B cell (primary cell): Measurements from ENCODE around the gene TMEM238. TPM values are rescaled to one million over a fixed set of nuclear protein-coding genes. Genes with fewer than 3 reads are reported as not detected.

Experiments used
- ATAC-seq: fragments of 200-7000 bp; cut with Tn5 transposase; one replicate; pipeline ENCODE4 v1.10.0; 2021; ENCODE audit warnings: low read depth, mild to moderate bottlenecking, moderate number of reproducible peaks, moderate library complexity
- CTCF ChIA-PET: fragments of 350-600 bp; sonication (Branson Sonifier 250); formaldehyde crosslinking; loops from one replicate; lab custom pipeline; 2021; ENCODE audit warnings: antibody characterized with exemption, inconsistent platforms; lab: Charles Lee
- POLR2A ChIA-PET: fragments of 350-600 bp; sonication (Branson Sonifier 250); formaldehyde crosslinking; loops from one replicate; lab custom pipeline; 2021; ENCODE audit warnings: antibody characterized with exemption; lab: Charles Lee
- DNase-seq: peaks from one replicate; pipeline ENCODE4 v3.0.0; 2013
- H2AFZ ChIP-seq: 2 replicates; pipeline ENCODE4 v1.6.1; 2012; ENCODE audit warnings: mild to moderate bottlenecking, low read depth, low read length; ENCODE audit not compliant: insufficient read depth, poor library complexity, severe bottlenecking
- H3K27ac ChIP-seq, 2 donors: 1 replicate in 1 of 2; 2 replicates in 1 of 2; pipeline ENCODE4 v1.5.1; 2012 to 2013; ENCODE audit warnings: low read length in 2 of 2, mild to moderate bottlenecking in 2 of 2, moderate library complexity in 1 of 2
- H3K27me3 ChIP-seq, 4 experiments: fragments of 200-600 bp in 1 of 4; sonication (generic) in 1 of 4; replicated peaks in 1 of 4; 1 replicate in 2 of 4; 2 replicates in 2 of 4; pipeline versions ENCODE4 v1.6.1 to v1.7.0; 2013 to 2016; ENCODE audit warnings: low read length in 3 of 4, mild to moderate bottlenecking in 2 of 4, mixed read lengths in 1 of 4, moderate library complexity in 1 of 4; ENCODE audit not compliant: insufficient read depth in 4 of 4, control insufficient read depth in 3 of 4; ENCODE audit errors: control extremely low read depth in 1 of 4
- H3K36me3 ChIP-seq, 2 experiments: replicated peaks in 1 of 2; 1 replicate in 1 of 2; 2 replicates in 1 of 2; pipeline versions ENCODE4 v1.6.1 to v1.7.1; 2013; ENCODE audit warnings: low read length in 1 of 2; ENCODE audit not compliant: insufficient read depth in 2 of 2, control insufficient read depth in 1 of 2; ENCODE audit errors: control extremely low read depth in 1 of 2, extremely low read depth in 1 of 2
- H3K4me1 ChIP-seq, 2 donors: fragments of 200-600 bp in 1 of 2; sonication (generic) in 1 of 2; 1 replicate in 1 of 2; 2 replicates in 1 of 2; pipeline versions ENCODE4 v1.5.1 to v1.6.1; 2013 to 2017; ENCODE audit warnings: low read length in 2 of 2; ENCODE audit not compliant: control insufficient read depth in 2 of 2, insufficient read depth in 2 of 2
- H3K4me2 ChIP-seq: replicated peaks from 2 replicates; pipeline ENCODE3; 2012; ENCODE audit warnings: mild to moderate bottlenecking, low read depth, low read length; ENCODE audit not compliant: poor library complexity, severe bottlenecking
- H3K4me3 ChIP-seq, 5 experiments: fragments of 200-600 bp in 1 of 5; sonication (generic) in 1 of 5; 1 replicate in 3 of 5; 2 replicates in 2 of 5; pipeline versions ENCODE4 v1.5.1 to v1.7.0; 2011 to 2016; ENCODE audit warnings: low read length in 4 of 5, mild to moderate bottlenecking in 4 of 5, low read depth in 2 of 5, control low read depth in 1 of 5, moderate library complexity in 1 of 5; ENCODE audit not compliant: insufficient read depth in 1 of 5; ENCODE audit errors: control extremely low read depth in 1 of 5, extremely low read depth in 1 of 5
- H3K79me2 ChIP-seq: fragments of 200-600 bp; sonication (generic); one replicate; pipeline ENCODE4 v1.6.0; 2016; ENCODE audit warnings: low read length; ENCODE audit not compliant: control insufficient read depth, insufficient read depth
- H3K9ac ChIP-seq: fragments of 200-600 bp; sonication (generic); 2 replicates; pipeline ENCODE4 v1.6.1; 2017; ENCODE audit warnings: mild to moderate bottlenecking, low read length, moderate library complexity
- H3K9me3 ChIP-seq, 3 donors: one replicate each; pipeline versions ENCODE4 v1.6.1 to v1.7.1; 2013; ENCODE audit warnings: low read length in 2 of 3; ENCODE audit not compliant: control insufficient read depth in 2 of 3, insufficient read depth in 1 of 3; ENCODE audit errors: control extremely low read depth in 1 of 3
- H4K20me1 ChIP-seq: 2 replicates; pipeline ENCODE4 v1.6.0; 2012; ENCODE audit warnings: mild to moderate bottlenecking, low read length; ENCODE audit not compliant: insufficient read depth, control insufficient read depth, poor library complexity, severe bottlenecking
- H3K27ac Mint-ChIP-seq: one replicate; pipeline ENCODE4 v1.8.0; 2021; ENCODE audit warnings: mixed read lengths
- H3K27me3 Mint-ChIP-seq: one replicate; pipeline ENCODE4 v1.8.0; 2021; ENCODE audit warnings: mixed read lengths
- H3K4me1 Mint-ChIP-seq: one replicate; pipeline ENCODE4 v1.8.0; 2021; ENCODE audit warnings: mixed read lengths
- H3K4me3 Mint-ChIP-seq: one replicate; pipeline ENCODE4 v1.8.0; 2021; ENCODE audit warnings: mixed read lengths
- H3K9me3 Mint-ChIP-seq: one replicate; pipeline ENCODE4 v1.8.0; 2022; ENCODE audit warnings: mixed read lengths; ENCODE audit not compliant: insufficient read depth
- EZH2 ChIP-seq: IDR thresholded peaks from 2 replicates; pipeline ENCODE4 v1.6.1; 2012; ENCODE audit warnings: borderline replicate concordance, low read depth, mild to moderate bottlenecking, moderate library complexity, low read length; ENCODE audit not compliant: insufficient read depth, poor library complexity, severe bottlenecking
- WGBS: methylation state at CpG from one replicate; pipeline ENCODE4 v1.1.5; 2013; ENCODE audit warnings: missing lambda C conversion rate; ENCODE audit not compliant: insufficient coverage; 5-methylcytosine and 5-hydroxymethylcytosine counted together
- intact Hi-C: fragments of 100-400 bp; cut with micrococcal nuclease; formaldehyde crosslinking; loops from one replicate; pipeline ENCODE4 v1.10.0; 2022
- polyA plus RNA-seq: library from polyadenylated mRNA; depleted of rRNA; stranded (reverse); fragments of >200 nt; gene quantifications from 2 replicates; pipeline ENCODE4 v1.2.3, GENCODE V29; 2012
- total RNA-seq, 2 donors: library from RNA; stranded (reverse); fragments of 120-200 nt in 1 of 2; gene quantifications; 1 replicate in 1 of 2; 2 replicates in 1 of 2; pipeline versions ENCODE4 v1.2.3 to v1.2.4, GENCODE V29; 2013 to 2022
- TF ChIP-seq, protein P1 (sequence below): fragments of 200-600 bp; IDR thresholded peaks from one replicate; pipeline ENCODE4 v1.8.0; 2022; ENCODE audit warnings: antibody characterized with exemption, mild to moderate bottlenecking

Gene TMEM238
- total and polyA plus RNA-seq, 2 donors (not counting 1 experiment from before 2014, with no cell fraction given): 0.76 to 4.7 TPM

DNA sequence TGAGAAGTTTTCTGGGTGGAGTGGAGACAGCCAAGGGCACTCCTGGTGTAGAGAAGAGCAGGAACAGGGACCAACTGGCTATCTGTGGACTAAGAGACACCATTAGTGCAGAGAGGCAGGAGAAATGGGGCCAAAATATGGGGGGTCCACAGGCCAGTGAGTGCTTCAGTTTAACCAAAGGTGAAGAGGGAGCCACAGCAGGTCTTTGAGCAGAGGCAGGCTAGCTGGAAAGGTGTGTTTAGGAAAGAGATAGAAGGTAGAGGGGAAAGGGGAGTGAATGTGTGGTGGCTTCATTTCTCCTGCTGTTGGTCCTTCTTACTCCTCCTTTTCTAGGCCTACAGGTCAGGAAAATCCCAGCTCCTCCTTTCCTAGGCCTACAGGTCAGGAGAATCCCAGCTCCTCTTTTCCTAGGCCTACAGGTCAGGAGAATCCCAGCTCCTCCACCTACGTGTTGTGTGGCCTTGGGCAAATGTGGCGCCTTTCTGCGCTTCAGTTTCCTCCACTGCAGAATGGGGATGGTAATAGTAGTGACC is 1.5 kb downstream of the TMEM238 start:
- no peak for DNase-seq
- Histone ChIP-seq H3K27ac (no peak overlapping the region), H3K4me2 (no peak overlapping the region), H3K9ac (no peak overlapping the region), H3K79me2 (peaks cover 30% of the 10 kb centered on the region), H2AFZ (no peak overlapping the region), H4K20me1 (peaks cover 23% of the 10 kb centered on the region), H3K9me3 (no peaks in the 10 kb centered on the region), H3K4me1 (peaks cover 26 to 38% of the 10 kb centered on the region in 2 donors), H3K36me3 (peaks cover 0 to 9% of the 10 kb centered on the region in 2 experiments), H3K4me3 (no peak overlapping the region), H3K27me3 (no peaks in the 10 kb centered on the region)
- WGBS: 100% methylated on average over 3 of the region's 3 CpGs
- peak overlapping the region; percentile 89 for H3K4me3 Mint-ChIP-seq
- H3K4me1 Mint-ChIP-seq: peaks cover 40% of the 10 kb centered on the region
- no peak for ATAC-seq
- H3K27me3 Mint-ChIP-seq: no peaks in the 10 kb centered on the region
- no peaks in the 10 kb centered on the region for H3K9me3 Mint-ChIP-seq
- POLR2A ChIA-PET: interaction anchor here (1.2 to 2.6 kb wide), 2 partner anchors 43 to 241 kb away, joined by 11 to 12 read pairs; partner anchors contain the start of gene KMT5C
- no peak for TF ChIP-seq EZH2
- TF ChIP-seq, protein P1, sequence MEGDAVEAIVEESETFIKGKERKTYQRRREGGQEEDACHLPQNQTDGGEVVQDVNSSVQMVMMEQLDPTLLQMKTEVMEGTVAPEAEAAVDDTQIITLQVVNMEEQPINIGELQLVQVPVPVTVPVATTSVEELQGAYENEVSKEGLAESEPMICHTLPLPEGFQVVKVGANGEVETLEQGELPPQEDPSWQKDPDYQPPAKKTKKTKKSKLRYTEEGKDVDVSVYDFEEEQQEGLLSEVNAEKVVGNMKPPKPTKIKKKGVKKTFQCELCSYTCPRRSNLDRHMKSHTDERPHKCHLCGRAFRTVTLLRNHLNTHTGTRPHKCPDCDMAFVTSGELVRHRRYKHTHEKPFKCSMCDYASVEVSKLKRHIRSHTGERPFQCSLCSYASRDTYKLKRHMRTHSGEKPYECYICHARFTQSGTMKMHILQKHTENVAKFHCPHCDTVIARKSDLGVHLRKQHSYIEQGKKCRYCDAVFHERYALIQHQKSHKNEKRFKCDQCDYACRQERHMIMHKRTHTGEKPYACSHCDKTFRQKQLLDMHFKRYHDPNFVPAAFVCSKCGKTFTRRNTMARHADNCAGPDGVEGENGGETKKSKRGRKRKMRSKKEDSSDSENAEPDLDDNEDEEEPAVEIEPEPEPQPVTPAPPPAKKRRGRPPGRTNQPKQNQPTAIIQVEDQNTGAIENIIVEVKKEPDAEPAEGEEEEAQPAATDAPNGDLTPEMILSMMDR: no peak
- CTCF ChIA-PET: interaction anchor here (1.6 to 3.1 kb wide), 5 partner anchors 43 to 241 kb away, joined by 9 to 39 read pairs (median 19); partner anchors contain the start of gene KMT5C
- peak overlapping the region; percentile 46 for H3K27ac Mint-ChIP-seq
- intact Hi-C loops: no loop called here

DNA sequence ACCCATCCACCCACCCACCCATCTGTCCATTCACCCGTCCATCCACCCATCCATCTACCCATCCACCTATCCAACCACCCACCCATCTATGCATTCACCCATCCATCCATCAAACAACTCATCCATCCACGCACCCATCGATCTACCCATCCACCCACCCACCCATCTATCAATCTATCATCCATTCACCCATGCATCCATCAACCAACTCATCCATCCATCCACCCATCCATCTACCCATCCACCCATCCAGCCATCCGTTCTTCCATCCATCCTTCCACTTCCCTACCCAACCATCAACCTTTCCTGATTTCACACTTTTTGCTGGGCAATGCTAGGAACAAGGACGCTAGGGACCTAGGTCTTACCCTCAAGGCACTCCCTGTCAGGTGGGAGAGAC is 2.1 kb downstream of the TMEM238 start:
- intact Hi-C loops: no loop called here
- ChIA-PET CTCF (interaction anchor here (3.1 kb wide), 1 partner anchor 241 kb away, joined by 39 read pairs; no protein-coding TSS in a partner anchor), POLR2A (no interaction called here)
- Histone ChIP-seq H2AFZ (no peak overlapping the region), H3K9me3 (no peaks in the 10 kb centered on the region), H3K79me2 (peaks cover 24% of the 10 kb centered on the region), H3K4me3 (no peak overlapping the region), H3K27me3 (no peaks in the 10 kb centered on the region), H3K4me1 (peaks cover 20 to 32% of the 10 kb centered on the region in 2 donors), H3K4me2 (no peak overlapping the region), H3K36me3 (peaks cover 0 to 3% of the 10 kb centered on the region in 2 experiments), H3K27ac (no peak overlapping the region), H3K9ac (no peak overlapping the region), H4K20me1 (peaks cover 17% of the 10 kb centered on the region)
- H3K4me3 Mint-ChIP-seq: peak overlapping the region; percentile 53
- 97% methylated on average over 5 of the region's 5 CpGs for WGBS
- no peak overlapping the region for H3K27ac Mint-ChIP-seq
- no peak for TF ChIP-seq EZH2
- TF ChIP-seq, protein P1: no peak
- DNase-seq (no peak), ATAC-seq (no peak)
- no peaks in the 10 kb centered on the region for H3K9me3 Mint-ChIP-seq
- H3K4me1 Mint-ChIP-seq: peaks cover 34% of the 10 kb centered on the region
- no peaks in the 10 kb centered on the region for H3K27me3 Mint-ChIP-seq
